Liver (tissue), 9 donors: ENCODE data around the gene CELF5. TPM values are rescaled to one million over a fixed set of nuclear protein-coding genes. Genes with fewer than 3 reads are reported as not detected.

ENCODE experiments used
- DNase-seq: peaks from one replicate; pipeline ENCODE4 v3.0.0-alpha.2; 2017; ENCODE audit warnings: low spot score
- H3K27ac ChIP-seq, 2 donors: one replicate each; pipeline ENCODE4 v1.7.0; 2013; ENCODE audit warnings: inconsistent platforms in 2 of 2, low read length in 2 of 2, control low read depth in 1 of 2, low read depth in 1 of 2, mild to moderate bottlenecking in 1 of 2
- H3K27me3 ChIP-seq, 4 donors: one replicate each; pipeline versions ENCODE4 v1.6.1 to v1.7.0; 2013; ENCODE audit warnings: low read length in 3 of 4, inconsistent platforms in 1 of 4, mild to moderate bottlenecking in 1 of 4, moderate library complexity in 1 of 4; ENCODE audit not compliant: control insufficient read depth in 4 of 4, insufficient read depth in 4 of 4
- H3K36me3 ChIP-seq, 4 donors: one replicate each; pipeline versions ENCODE4 v1.6.1 to v1.7.0; 2013; ENCODE audit warnings: low read length in 3 of 4, mild to moderate bottlenecking in 3 of 4, low read depth in 1 of 4, moderate library complexity in 1 of 4; ENCODE audit not compliant: control insufficient read depth in 4 of 4, insufficient read depth in 3 of 4
- H3K4me1 ChIP-seq, 4 donors: one replicate each; pipeline versions ENCODE4 v1.6.1 to v1.7.0; 2013; ENCODE audit warnings: low read length in 3 of 4, mild to moderate bottlenecking in 3 of 4, moderate library complexity in 1 of 4; ENCODE audit not compliant: control insufficient read depth in 4 of 4, insufficient read depth in 4 of 4
- H3K4me3 ChIP-seq, 3 donors: one replicate each; pipeline versions ENCODE4 v1.6.1 to v1.7.0; 2013; ENCODE audit warnings: low read length in 3 of 3, control low read depth in 1 of 3, low read depth in 1 of 3, mild to moderate bottlenecking in 1 of 3
- H3K9ac ChIP-seq, 2 donors: one replicate each; pipeline ENCODE4 v1.7.0; 2013; ENCODE audit warnings: low read length in 2 of 2, mild to moderate bottlenecking in 2 of 2, moderate library complexity in 2 of 2, control low read depth in 1 of 2, low read depth in 1 of 2
- H3K9me3 ChIP-seq, 4 donors: one replicate each; pipeline versions ENCODE4 v1.6.1 to v1.7.0; 2013; ENCODE audit warnings: low read length in 3 of 4; ENCODE audit not compliant: control insufficient read depth in 4 of 4
- ATF3 ChIP-seq: IDR thresholded peaks from 2 replicates; pipeline ENCODE4 v1.6.1; 2016; ENCODE audit warnings: antibody characterized with exemption
- CTCF ChIP-seq: fragments of 150-350 bp; IDR thresholded peaks from 2 replicates; pipeline ENCODE4 v1.5.1; 2017; ENCODE audit warnings: improper control_type of control experiment, low read depth, low read length; ENCODE audit not compliant: missing input control
- EGR1 ChIP-seq, 2 donors: IDR thresholded peaks; 2 replicates each; pipeline ENCODE4 v1.6.1; 2016 to 2018; ENCODE audit warnings: antibody characterized with exemption in 2 of 2, low read depth in 2 of 2
- FOXA2 ChIP-seq: IDR thresholded peaks from 2 replicates; pipeline ENCODE4 v1.6.1; 2016; ENCODE audit warnings: antibody characterized with exemption
- HNF4G ChIP-seq: IDR thresholded peaks from 2 replicates; pipeline ENCODE4 v1.6.1; 2016; ENCODE audit warnings: antibody characterized with exemption
- RAD21 ChIP-seq, 2 donors: IDR thresholded peaks; 2 replicates each; pipeline ENCODE4 v1.6.1; 2016; ENCODE audit warnings: antibody characterized with exemption in 2 of 2, mild to moderate bottlenecking in 2 of 2
- REST ChIP-seq: IDR thresholded peaks from 2 replicates; pipeline ENCODE4 v1.6.1; 2016; ENCODE audit warnings: antibody characterized with exemption, mild to moderate bottlenecking
- RXRA ChIP-seq, 2 donors: IDR thresholded peaks; 2 replicates each; pipeline ENCODE4 v1.6.1; 2017 to 2018; ENCODE audit warnings: antibody characterized with exemption in 2 of 2, mild to moderate bottlenecking in 1 of 2
- ZBTB33 ChIP-seq: IDR thresholded peaks from 2 replicates; pipeline ENCODE4 v1.6.1; 2016; ENCODE audit warnings: antibody characterized with exemption
- WGBS: extraction: QIAGEN DNeasy Blood & Tissue Kit; methylation state at CpG from one replicate; pipeline ENCODE4 v1.1.7; 2013; 5-methylcytosine and 5-hydroxymethylcytosine counted together
- polyA plus RNA-seq, 2 donors: library from polyadenylated mRNA; stranded (reverse) in 1 of 2; unstranded in 1 of 2; fragments of 200-250 nt in 1 of 2; fragments of >200 nt in 1 of 2; fragmentation: Nextera tagmentation in 1 of 2; extraction: Ambion mirVana in 1 of 2; gene quantifications; one replicate each; pipeline versions ENCODE4 v1.2.1 to v1.2.3, GENCODE V29; 2013 to 2015
- total RNA-seq, 2 donors: library from RNA; depleted of rRNA; stranded (reverse); fragments of >200 nt; gene quantifications; one replicate each; pipeline ENCODE4 v1.2.3, GENCODE V29; 2014
- donor health status: healthy.
- donor health status: healthy.
- donor health status: healthy.
- donor health status: healthy.
- donor health status: healthy.

Gene CELF5
- total and polyA plus RNA-seq, 4 donors = 0.06 to 0.50 (median 0.26) TPM

GRCh38 chr19:3282564-3282963 lies 58.1 kb downstream of the CELF5 start:
- H3K36me3 ChIP-seq = no peaks in the 10 kb centered on the region
- H3K9ac ChIP-seq = no peak overlapping the region
- TF ChIP-seq ZBTB33 (no peak), FOXA2 (no peak), RXRA (IDR thresholded peaks at IDR 0.05) (no peak), RAD21 (IDR thresholded peaks at IDR 0.05) (no peak), ATF3 (no peak), REST (no peak), HNF4G (no peak)
- no peak overlapping the region for H3K27ac ChIP-seq
- no peak overlapping the region for H3K4me3 ChIP-seq
- H3K9me3 ChIP-seq = peaks cover 0 to 4% (median 0%) of the 10 kb centered on the region in 4 donors
- no peak for DNase-seq
- H3K4me1 ChIP-seq = no peaks in the 10 kb centered on the region
- peaks cover 0 to 2% (median 0%) of the 10 kb centered on the region in 4 donors for H3K27me3 ChIP-seq
- 70% methylated on average over 6 of the region's 6 CpGs for WGBS

- WGBS = 88% methylated on average over 7 of the region's 7 CpGs
- no peak overlapping the region for H3K9ac ChIP-seq
- no peaks in the 10 kb centered on the region for H3K4me1 ChIP-seq
- DNase-seq = no peak
- no peak overlapping the region for H3K27ac ChIP-seq
- TF ChIP-seq EGR1 (IDR thresholded peaks at IDR 0.05; ENCODE audit: low read depth in 2 of 2) = no peak
- TF ChIP-seq CTCF = no peak
- peaks cover 0 to 2% (median 0%) of the 10 kb centered on the region in 4 donors for H3K27me3 ChIP-seq
- H3K9me3 ChIP-seq = peaks cover 0 to 4% (median 0%) of the 10 kb centered on the region in 4 donors
- H3K36me3 ChIP-seq = no peaks in the 10 kb centered on the region
- H3K4me3 ChIP-seq = no peak overlapping the region
Observed at GRCh38 chr19:3283246-3283751, 58.8 kb downstream of the CELF5 start.
